Esophagus muscularis mucosa (tissue), 4 donors: Measurements from ENCODE around the gene SNAPC5.

ENCODE experiments used
- EP300 ChIP-seq: sonication (generic); formaldehyde crosslinking; IDR thresholded peaks from one replicate; pipeline ENCODE4 v1.6.1; 2017; ENCODE audit warnings: antibody characterized with exemption
- POLR2A ChIP-seq: fragments of 450-650 bp; IDR thresholded peaks from one replicate; pipeline ENCODE4 v1.6.1; 2017; ENCODE audit warnings: antibody characterized with exemption, moderate library complexity, mild to moderate bottlenecking, low read depth
- POLR2AphosphoS5 ChIP-seq, 2 donors: sonication (generic); formaldehyde crosslinking; IDR thresholded peaks; one replicate each; pipeline ENCODE4 v1.6.1; 2017; ENCODE audit warnings: antibody characterized with exemption in 2 of 2
- TF ChIP-seq, protein P1 (sequence below), 3 experiments: fragments of 200-600 bp in 2 of 3; fragments of 450-650 bp in 1 of 3; sonication (generic) in 2 of 3; IDR thresholded peaks; one replicate each; pipeline ENCODE4 v1.5.1; 2017 to 2019; ENCODE audit warnings: antibody characterized with exemption in 3 of 3, mild to moderate bottlenecking in 2 of 3, moderate library complexity in 1 of 3

DNA sequence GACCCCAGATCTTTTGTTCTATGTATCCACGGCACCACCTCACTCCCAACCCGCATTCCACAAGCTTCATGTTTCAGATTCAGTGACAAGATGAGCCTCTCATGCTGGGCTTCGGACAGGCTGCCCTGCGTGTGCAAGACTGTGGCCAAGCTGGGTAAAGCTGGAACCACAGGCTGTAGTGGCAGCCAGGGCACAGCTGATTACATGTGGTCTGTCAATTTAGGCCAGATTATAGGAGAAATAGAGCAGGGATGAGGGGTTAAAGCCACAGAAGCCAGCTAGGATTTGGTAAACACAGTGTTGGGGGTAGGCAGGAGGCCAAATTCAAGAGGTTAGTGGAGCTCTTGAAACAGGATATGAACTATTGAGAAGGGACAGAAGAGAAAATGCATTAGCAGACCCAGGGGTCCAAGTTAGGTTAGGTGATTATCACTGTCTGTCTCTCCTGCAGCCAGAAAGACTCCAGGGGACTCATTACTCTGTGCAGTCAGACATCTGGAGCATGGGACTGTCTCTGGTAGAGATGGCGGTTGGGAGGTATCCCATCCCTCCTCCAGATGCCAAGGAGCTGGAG, 12.9 kb downstream of the SNAPC5 start:
- TF ChIP-seq, protein P1, sequence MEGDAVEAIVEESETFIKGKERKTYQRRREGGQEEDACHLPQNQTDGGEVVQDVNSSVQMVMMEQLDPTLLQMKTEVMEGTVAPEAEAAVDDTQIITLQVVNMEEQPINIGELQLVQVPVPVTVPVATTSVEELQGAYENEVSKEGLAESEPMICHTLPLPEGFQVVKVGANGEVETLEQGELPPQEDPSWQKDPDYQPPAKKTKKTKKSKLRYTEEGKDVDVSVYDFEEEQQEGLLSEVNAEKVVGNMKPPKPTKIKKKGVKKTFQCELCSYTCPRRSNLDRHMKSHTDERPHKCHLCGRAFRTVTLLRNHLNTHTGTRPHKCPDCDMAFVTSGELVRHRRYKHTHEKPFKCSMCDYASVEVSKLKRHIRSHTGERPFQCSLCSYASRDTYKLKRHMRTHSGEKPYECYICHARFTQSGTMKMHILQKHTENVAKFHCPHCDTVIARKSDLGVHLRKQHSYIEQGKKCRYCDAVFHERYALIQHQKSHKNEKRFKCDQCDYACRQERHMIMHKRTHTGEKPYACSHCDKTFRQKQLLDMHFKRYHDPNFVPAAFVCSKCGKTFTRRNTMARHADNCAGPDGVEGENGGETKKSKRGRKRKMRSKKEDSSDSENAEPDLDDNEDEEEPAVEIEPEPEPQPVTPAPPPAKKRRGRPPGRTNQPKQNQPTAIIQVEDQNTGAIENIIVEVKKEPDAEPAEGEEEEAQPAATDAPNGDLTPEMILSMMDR (IDR thresholded peaks at IDR 0.05) = no peak
- TF ChIP-seq POLR2A (no peak), EP300 (no peak), POLR2AphosphoS5 (IDR thresholded peaks at IDR 0.05) (no peak)
